ENCODE results near the gene MACROD2.

DNA sequence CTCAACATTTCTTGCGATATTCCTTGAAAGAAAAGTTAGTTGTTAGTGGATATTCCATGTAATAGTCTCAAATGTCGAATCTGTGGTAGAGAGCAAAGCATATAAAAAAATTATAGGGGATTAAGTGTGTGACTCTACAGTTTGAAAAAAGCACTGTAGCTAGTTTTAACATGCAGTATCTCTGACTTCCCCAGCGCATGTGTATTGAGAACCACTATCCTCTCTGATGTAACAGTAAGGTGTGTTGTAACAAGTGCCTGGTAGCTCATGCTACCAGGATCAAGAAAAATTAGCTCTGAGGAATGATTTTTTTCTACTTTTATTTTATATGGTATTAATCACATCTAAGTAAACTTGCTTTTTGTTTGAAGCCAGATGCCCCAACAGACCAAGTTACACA is 1788.7 kb downstream of the MACROD2 start:
- TF ChIP-seq CTCF (IDR thresholded peaks at IDR 0.05) (no peak), POLR2A (IDR thresholded peaks at IDR 0.05) (no peak)
